H9 (cell line): ENCODE measurements around the gene ZNF829. TPM values are rescaled to one million over a fixed set of nuclear protein-coding genes. Genes with fewer than 3 reads are reported as not detected.

ENCODE experiments used
- DNase-seq: peaks from one replicate; pipeline ENCODE4 v3.0.0-alpha.2; 2017
- H2AFZ ChIP-seq: one replicate; pipeline ENCODE4 v1.6.1; 2013; ENCODE audit warnings: mild to moderate bottlenecking, low read length, control low read depth, moderate library complexity
- H2AK5ac ChIP-seq: 2 replicates; pipeline ENCODE4 v1.6.1; 2013; ENCODE audit warnings: low read length, control low read depth, mixed read lengths; ENCODE audit not compliant: insufficient read length
- H2BK120ac ChIP-seq: one replicate; pipeline ENCODE4 v1.6.1; 2013; ENCODE audit warnings: low read depth, mild to moderate bottlenecking, low read length, control low read depth, inconsistent platforms; ENCODE audit not compliant: poor library complexity, severe bottlenecking
- H2BK12ac ChIP-seq: 2 replicates; pipeline ENCODE4 v1.6.1; 2013; ENCODE audit warnings: low read length, control low read depth, mixed read lengths, low read depth; ENCODE audit not compliant: insufficient read length
- H2BK15ac ChIP-seq: 2 replicates; pipeline ENCODE4 v1.6.1; 2013; ENCODE audit warnings: low read depth, low read length, control low read depth
- H2BK20ac ChIP-seq: one replicate; pipeline ENCODE4 v1.6.1; 2013; ENCODE audit warnings: low read depth, mild to moderate bottlenecking, low read length, control low read depth, inconsistent platforms; ENCODE audit not compliant: poor library complexity, severe bottlenecking
- H2BK5ac ChIP-seq: 2 replicates; pipeline ENCODE4 v1.6.1; 2013; ENCODE audit warnings: low read length, control low read depth, mixed read lengths; ENCODE audit not compliant: insufficient read length
- H3K14ac ChIP-seq: 2 replicates; pipeline ENCODE4 v1.6.1; 2013; ENCODE audit warnings: low read length, control low read depth; ENCODE audit not compliant: insufficient read depth
- H3K18ac ChIP-seq: 2 replicates; pipeline ENCODE4 v1.6.1; 2013; ENCODE audit warnings: low read depth, mild to moderate bottlenecking, mixed read lengths, low read length, control low read depth; ENCODE audit not compliant: insufficient read length
- H3K23ac ChIP-seq: 2 replicates; pipeline ENCODE4 v1.6.1; 2013; ENCODE audit warnings: low read length, control low read depth, mixed read lengths, low read depth; ENCODE audit not compliant: insufficient read length
- H3K23me2 ChIP-seq: 2 replicates; pipeline ENCODE4 v1.6.1; 2013; ENCODE audit warnings: low read depth, mild to moderate bottlenecking, mixed read lengths, low read length, control low read depth; ENCODE audit not compliant: insufficient read length, poor library complexity, severe bottlenecking
- H3K27ac ChIP-seq: 2 replicates; pipeline ENCODE4 v1.5.1; 2013; ENCODE audit warnings: low read length, control low read depth, mixed read lengths, low read depth; ENCODE audit not compliant: insufficient read length
- H3K27me3 ChIP-seq: 2 replicates; pipeline ENCODE4 v1.6.1; 2013; ENCODE audit warnings: low read length, control low read depth, inconsistent platforms; ENCODE audit not compliant: insufficient read depth
- H3K4ac ChIP-seq: 2 replicates; pipeline ENCODE4 v1.6.1; 2013; ENCODE audit warnings: low read depth, mild to moderate bottlenecking, control low read depth, inconsistent platforms, low read length, moderate library complexity
- H3K4me1 ChIP-seq: 2 replicates; pipeline ENCODE4 v1.6.1; 2013; ENCODE audit warnings: low read length, control low read depth, inconsistent platforms; ENCODE audit not compliant: insufficient read depth
- H3K4me2 ChIP-seq: 2 replicates; pipeline ENCODE4 v1.6.1; 2013; ENCODE audit warnings: low read length, control low read depth, mixed read lengths; ENCODE audit not compliant: insufficient read length, insufficient read depth
- H3K56ac ChIP-seq: 2 replicates; pipeline ENCODE4 v1.6.1; 2013; ENCODE audit warnings: low read depth, mild to moderate bottlenecking, mixed read lengths, low read length, control low read depth; ENCODE audit not compliant: insufficient read length
- H3K79me1 ChIP-seq: 2 replicates; pipeline ENCODE4 v1.6.1; 2013; ENCODE audit warnings: low read depth, mild to moderate bottlenecking, moderate library complexity, low read length, control low read depth, inconsistent platforms; ENCODE audit not compliant: insufficient read depth, poor library complexity, severe bottlenecking
- H3K79me2 ChIP-seq: 2 replicates; pipeline ENCODE4 v1.6.1; 2013; ENCODE audit warnings: low read length, control low read depth, inconsistent platforms; ENCODE audit not compliant: insufficient read depth
- H3K9ac ChIP-seq: 2 replicates; pipeline ENCODE4 v1.6.1; 2013; ENCODE audit warnings: low read length, control low read depth, mixed read lengths; ENCODE audit not compliant: insufficient read length; ENCODE audit errors: extremely low read depth
- H3K9me3 ChIP-seq: one replicate; pipeline ENCODE4 v1.6.1; 2013; ENCODE audit warnings: low read depth, low read length, inconsistent platforms; ENCODE audit not compliant: control insufficient read depth
- H3T11ph ChIP-seq: one replicate; pipeline ENCODE4 v1.6.1; 2013; ENCODE audit warnings: mild to moderate bottlenecking, low read length, control low read depth, inconsistent platforms
- H4K20me1 ChIP-seq: one replicate; pipeline ENCODE4 v1.6.1; 2013; ENCODE audit not compliant: control insufficient read depth, insufficient read length, insufficient read depth
- H4K5ac ChIP-seq: 2 replicates; pipeline ENCODE4 v1.6.1; 2013; ENCODE audit warnings: low read depth, mild to moderate bottlenecking, mixed read lengths, low read length, control low read depth; ENCODE audit not compliant: insufficient read length
- H4K8ac ChIP-seq: replicated peaks from 2 replicates; pipeline ENCODE4 v1.6.1; 2013; ENCODE audit warnings: low read length, control low read depth, mixed read lengths, low read depth; ENCODE audit not compliant: insufficient read length
- H4K91ac ChIP-seq: 2 replicates; pipeline ENCODE4 v1.6.1; 2013; ENCODE audit warnings: low read depth, mild to moderate bottlenecking, moderate library complexity, mixed read lengths, low read length, control low read depth; ENCODE audit not compliant: insufficient read length
- H3K27ac Mint-ChIP-seq, 3 experiments: 2 replicates in 2 of 3; 3 replicates in 1 of 3; pipeline ENCODE4 v1.8.0; 2020 to 2021; ENCODE audit warnings: mixed read lengths in 3 of 3, mild to moderate bottlenecking in 1 of 3, moderate library complexity in 1 of 3
- H3K27me3 Mint-ChIP-seq: 2 replicates; pipeline ENCODE4 v1.8.0; 2021; ENCODE audit warnings: low read depth, mild to moderate bottlenecking, moderate library complexity, mixed read lengths
- H3K36me3 Mint-ChIP-seq, 3 experiments: 2 replicates in 2 of 3; 3 replicates in 1 of 3; pipeline ENCODE4 v1.8.0; 2020 to 2021; ENCODE audit warnings: low read depth in 3 of 3, mixed read lengths in 3 of 3; ENCODE audit not compliant: insufficient read depth in 1 of 3
- H3K4me1 Mint-ChIP-seq, 2 experiments: 2 replicates each; pipeline ENCODE4 v1.8.0; 2020; ENCODE audit warnings: mixed read lengths in 2 of 2
- H3K4me3 Mint-ChIP-seq, 2 experiments: 2 replicates in 1 of 2; 3 replicates in 1 of 2; pipeline ENCODE4 v1.8.0; 2020 to 2021; ENCODE audit warnings: mild to moderate bottlenecking in 2 of 2, mixed read lengths in 2 of 2, moderate library complexity in 1 of 2
- H3K9me3 Mint-ChIP-seq, 2 experiments: 2 replicates in 1 of 2; 3 replicates in 1 of 2; pipeline ENCODE4 v1.8.0; 2020; ENCODE audit warnings: mild to moderate bottlenecking in 2 of 2, mixed read lengths in 2 of 2, moderate library complexity in 1 of 2
- CTCF ChIP-seq: fragments of 200-600 bp; sonication (generic); conservative IDR thresholded peaks from 3 replicates; pipeline ENCODE4 v1.8.0; 2021; ENCODE audit warnings: antibody characterized with exemption, mild to moderate bottlenecking
- WGBS: extraction: QIAGEN DNeasy Blood & Tissue Kit; methylation state at CpG from one replicate; pipeline ENCODE4 v1.1.7; 2013; ENCODE audit warnings: missing lambda C conversion rate, low lambda C conversion rate, mixed read lengths; ENCODE audit not compliant: insufficient read length; ENCODE audit errors: extremely low coverage; 5-methylcytosine and 5-hydroxymethylcytosine counted together
- total RNA-seq: library from RNA; stranded (reverse); gene quantifications from 2 replicates; pipeline ENCODE4 v1.2.1, GENCODE V29; 2021

The ZNF829 gene
- total RNA-seq, 1 experiment from 2014 or later: 4.9 TPM

GRCh38 chr19:36916991-36917390 lies 900 bp upstream of the ZNF829 start:
- H3K9me3 ChIP-seq: peaks cover 1% of the 10 kb centered on the region
- Mint-ChIP-seq H3K4me1 (peaks cover 6 to 14% of the 10 kb centered on the region in 2 experiments), H3K27ac (no peak overlapping the region), H3K9me3 (peaks cover 32 to 82% of the 10 kb centered on the region in 2 experiments), H3K36me3 (peaks cover 39 to 60% (median 58%) of the 10 kb centered on the region in 3 experiments), H3K27me3 (no peaks in the 10 kb centered on the region; the same call in 1 of the 2 replicates), H3K4me3 (peak overlapping the region; percentile 79 to 86)
- H2AFZ ChIP-seq: no peak overlapping the region
- H2AK5ac ChIP-seq: no peak overlapping the region
- no peak overlapping the region for H4K8ac ChIP-seq
- no peak overlapping the region for H4K5ac ChIP-seq
- peaks cover 4% of the 10 kb centered on the region; the same call in 1 of the 2 replicates for H3K79me2 ChIP-seq
- H3K23ac ChIP-seq: no peak overlapping the region
- no peak overlapping the region for H3K56ac ChIP-seq
- H2BK20ac ChIP-seq: no peak overlapping the region
- no peak overlapping the region for H2BK12ac ChIP-seq
- no peaks in the 10 kb centered on the region for H3K27me3 ChIP-seq
- DNase-seq: no peak
- no peaks in the 10 kb centered on the region for H4K20me1 ChIP-seq
- H3K9ac ChIP-seq: peak overlapping the region; percentile 5
- no peak overlapping the region for H2BK5ac ChIP-seq
- H2BK120ac ChIP-seq: no peak overlapping the region
- TF ChIP-seq CTCF: no peak
- H3K4me1 ChIP-seq: no peaks in the 10 kb centered on the region
- H3K4me2 ChIP-seq: peak overlapping the region; percentile 80
- no peak overlapping the region for H2BK15ac ChIP-seq
- no peak overlapping the region for H4K91ac ChIP-seq
- no peak overlapping the region for H3T11ph ChIP-seq
- WGBS: no CpG with 5 or more reads among the region's 7 CpGs
- H3K4ac ChIP-seq: no peak overlapping the region
- H3K23me2 ChIP-seq: peaks cover 5% of the 10 kb centered on the region
- H3K79me1 ChIP-seq: peaks cover 2% of the 10 kb centered on the region
- no peak overlapping the region for H3K27ac ChIP-seq
- no peak overlapping the region for H3K14ac ChIP-seq
- H3K18ac ChIP-seq: no peak overlapping the region
